22Rv1 (cell line): ENCODE data around the gene RPS18.
A peak's percentile ranks its signal among the peaks of the same experiment; 100 is the strongest.

ENCODE experiments used
- H3K27ac ChIP-seq: fragments of 450-650 bp; 2 replicates; pipeline ENCODE4 v1.5.1; 2017
- CTCF ChIP-seq: fragments of 450-650 bp; IDR thresholded peaks from 2 replicates; pipeline ENCODE4 v1.5.1; 2017; ENCODE audit warnings: mild to moderate bottlenecking
- ZFX ChIP-seq: fragments of 450-650 bp; IDR thresholded peaks from 2 replicates; pipeline ENCODE4 v1.6.1; 2017; ENCODE audit warnings: antibody characterized with exemption, borderline replicate concordance

Gene RPS18

GRCh38 chr6:33313709-33314514, 42.0 kb downstream of the RPS18 start, which contains the start of gene TAPBP:
Gene TAPBP, minus strand, starts transcription at chr6:33314078. Its CDS starts 37 bp downstream, at chr6:33314041.
- TF ChIP-seq CTCF (no peak), ZFX (no peak)

GRCh38 chr6:33314515-33314942, 42.7 kb downstream of the RPS18 start:
- TF ChIP-seq ZFX = no peak
- TF ChIP-seq CTCF = no peak
- H3K27ac ChIP-seq = peak overlapping the region; percentile 98

More at GRCh38 chr6:33313709-33314514, 42.0 kb downstream of the RPS18 start, which contains the start of gene TAPBP:
- peak within 1 kb of the TSS; percentile 98 for H3K27ac ChIP-seq

- peak overlapping the region; percentile 98 for H3K27ac ChIP-seq
- TF ChIP-seq CTCF (0 out of 2 replicates have a peak, but pooled peaks have one; percentile 6), ZFX (no peak)
Observed at GRCh38 chr6:33314943-33315792, 43.3 kb downstream of the RPS18 start.

- peak overlapping the region; percentile 98 for H3K27ac ChIP-seq
- TF ChIP-seq CTCF (no peak), ZFX (no peak)
Observed at GRCh38 chr6:33315793-33316602, 44.1 kb downstream of the RPS18 start.

GRCh38 chr6:33316603-33317418, 44.9 kb downstream of the RPS18 start:
- TF ChIP-seq CTCF (no peak), ZFX (no peak)
- H3K27ac ChIP-seq = peak overlapping the region; percentile 98

GRCh38 chr6:33317419-33317668, 45.5 kb downstream of the RPS18 start:
- peak overlapping the region; percentile 98 for H3K27ac ChIP-seq
- no peak for TF ChIP-seq CTCF
- no peak for TF ChIP-seq ZFX
